HG02870 (cell line): ENCODE measurements around the gene ADRA2A.

ENCODE experiments used
- ATAC-seq: cut with Tn5 transposase; IDR thresholded peaks from one replicate; pipeline ENCODE4 v1.9.1; 2021; ENCODE audit warnings: mild to moderate bottlenecking, moderate library complexity; ENCODE audit not compliant: unreplicated experiment

The ADRA2A gene

GRCh38 chr10:111083222-111084095, 6.6 kb downstream of the ADRA2A start:
- ATAC-seq, result no peak

DNA sequence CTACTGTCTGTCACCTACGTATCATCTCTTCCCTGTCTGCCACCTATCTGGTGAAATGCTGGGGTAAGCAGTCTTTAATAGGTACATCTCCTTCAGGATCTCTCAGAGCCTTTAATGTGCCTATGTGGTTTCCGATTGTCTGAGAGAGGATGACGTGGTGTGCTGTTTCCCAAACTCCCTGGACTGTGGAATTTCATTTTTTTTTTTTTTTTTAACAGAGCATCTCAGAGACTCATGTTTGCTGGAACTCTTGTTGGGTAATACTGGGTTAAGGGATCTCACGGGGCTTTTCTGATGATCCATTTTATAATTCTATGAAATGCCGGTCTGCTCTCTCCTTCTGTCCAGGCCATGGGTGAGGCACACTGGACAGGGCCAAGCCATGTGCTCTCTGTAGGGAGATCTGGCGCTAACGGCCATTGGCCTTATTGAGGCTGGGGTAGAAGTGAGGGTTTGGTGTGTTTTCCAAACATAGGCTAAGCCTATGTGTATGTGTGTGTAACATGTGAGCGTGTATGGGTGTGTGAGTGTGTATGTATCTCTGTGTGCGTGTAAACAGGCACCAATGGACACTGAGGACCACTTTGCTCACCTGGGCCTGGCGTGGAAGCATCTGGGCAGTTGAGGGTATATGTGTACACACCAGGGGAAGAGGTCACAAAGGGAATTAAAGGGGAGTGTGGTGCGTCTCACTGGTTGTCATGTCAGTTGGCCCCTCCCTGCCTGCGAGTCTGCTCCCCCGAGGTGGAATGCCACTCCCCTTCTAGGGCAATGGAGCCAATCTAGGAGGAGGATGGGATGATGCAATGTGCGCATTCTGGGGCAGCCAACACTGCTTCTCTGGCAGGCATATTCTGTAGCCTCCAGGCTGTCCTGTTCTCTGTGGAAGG, 7.8 kb downstream of the ADRA2A start:
- ATAC-seq, result no peak

DNA sequence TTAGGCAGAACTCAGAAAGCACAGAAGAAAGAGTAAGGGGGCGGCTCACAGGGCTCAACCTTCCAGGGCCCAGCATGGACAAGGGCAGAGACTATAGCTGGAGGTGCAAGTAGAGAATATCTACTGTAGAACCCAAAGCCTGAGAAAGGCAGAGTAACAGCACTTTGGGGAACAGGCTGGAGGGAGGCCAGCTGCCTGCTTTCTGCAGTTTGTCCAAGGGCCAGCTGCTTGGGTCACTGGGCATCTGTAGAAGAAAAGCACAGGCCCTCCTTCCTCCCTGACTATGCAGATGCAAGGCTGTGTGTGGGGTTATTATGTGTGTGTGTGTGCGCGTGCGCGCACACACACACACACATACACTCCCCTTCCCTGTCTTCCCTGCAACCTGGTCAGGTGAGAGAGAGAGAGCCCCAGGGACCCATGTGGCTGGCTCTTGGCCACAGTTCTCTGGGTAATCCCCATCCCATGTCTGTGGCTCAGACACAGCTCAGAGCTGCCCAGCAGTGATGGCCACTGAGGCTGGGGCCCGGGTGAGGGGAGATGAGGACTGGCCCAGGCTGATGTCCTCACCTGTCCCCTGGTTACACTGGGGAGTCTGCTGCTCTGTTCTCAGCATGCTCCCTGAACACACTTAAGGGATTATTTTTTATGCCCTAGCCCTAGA, 9.0 kb downstream of the ADRA2A start:
- ATAC-seq, result no peak

DNA sequence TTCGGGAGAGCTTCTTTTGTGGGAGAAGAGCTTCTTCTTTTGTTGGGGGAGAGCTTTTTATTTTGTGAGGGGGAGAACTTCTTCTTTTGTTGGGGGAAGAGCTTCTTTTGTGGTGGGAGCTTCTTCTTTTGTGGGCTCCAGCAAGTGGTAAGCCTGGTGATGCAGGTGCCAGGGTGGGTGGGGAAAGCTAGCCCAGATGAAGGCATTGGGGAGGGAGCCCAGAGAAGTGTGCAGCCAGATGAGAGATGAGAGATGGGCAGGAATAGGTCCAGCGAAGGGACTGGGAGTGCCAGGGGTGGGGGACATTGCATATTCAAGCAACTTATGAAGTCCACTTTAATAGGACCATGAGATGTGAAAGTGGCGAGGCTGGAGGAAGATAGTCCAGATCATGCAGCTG, 9.7 kb downstream of the ADRA2A start:
- no peak for ATAC-seq

DNA sequence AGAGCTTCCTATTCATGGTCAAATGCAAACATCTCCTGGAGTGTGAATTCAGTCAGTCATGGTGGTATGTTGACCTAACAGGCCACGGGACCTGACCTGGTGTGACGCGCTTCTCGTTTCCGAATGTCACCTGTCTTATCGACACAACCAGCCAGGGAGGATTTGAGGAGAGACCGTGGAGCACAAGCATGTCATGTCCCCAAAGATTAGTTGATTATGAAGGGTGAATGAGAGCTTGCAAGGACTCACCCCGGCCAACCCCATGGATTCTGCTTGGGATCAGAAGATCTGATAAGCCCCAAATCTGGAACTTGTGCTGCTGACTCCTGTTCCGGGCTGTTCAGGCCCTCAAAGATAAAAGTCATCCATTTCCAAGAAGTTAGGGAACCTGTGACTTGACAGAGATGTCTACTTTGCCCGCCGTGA, 10.5 kb downstream of the ADRA2A start:
- no peak for ATAC-seq

- no peak for ATAC-seq
Observed at GRCh38 chr10:111087968-111088505, 11.2 kb downstream of the ADRA2A start.

GRCh38 chr10:111089293-111089692, 12.5 kb downstream of the ADRA2A start:
- no peak for ATAC-seq

- no peak for ATAC-seq
Observed at GRCh38 chr10:111091833-111092232, 15.0 kb downstream of the ADRA2A start.

DNA sequence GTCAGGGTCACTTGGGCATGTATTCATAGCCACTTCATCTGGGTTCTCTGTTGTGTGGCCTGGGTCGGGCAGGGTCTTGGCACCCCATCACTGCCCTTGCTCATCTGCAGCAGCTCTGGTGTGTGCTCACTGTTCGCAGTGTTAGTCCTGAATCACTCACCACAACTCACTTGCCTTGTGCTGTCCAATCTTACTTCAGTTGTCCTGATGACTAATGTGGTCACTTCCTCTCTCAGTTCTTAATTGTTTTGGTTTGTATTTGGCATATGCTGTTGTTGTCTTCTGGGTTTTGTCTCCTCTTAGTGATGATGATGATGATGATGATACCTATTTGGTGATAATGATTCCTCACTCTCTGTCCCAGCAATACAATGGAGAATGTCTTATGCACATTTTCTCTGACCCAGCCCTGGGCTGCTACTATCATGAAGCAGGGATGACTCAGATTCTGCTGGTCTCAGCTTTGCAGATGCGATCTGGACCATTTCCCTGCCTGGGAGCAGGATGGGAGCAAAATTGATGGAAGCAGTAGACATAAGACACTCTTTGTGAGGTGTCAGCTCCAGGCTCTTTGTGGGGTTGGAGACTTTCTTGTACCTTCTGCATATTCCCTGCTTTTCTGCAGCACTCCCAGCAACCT, 17.0 kb downstream of the ADRA2A start:
- no peak for ATAC-seq

GRCh38 chr10:111098679-111099437, 22.0 kb downstream of the ADRA2A start:
- ATAC-seq, result no peak

DNA sequence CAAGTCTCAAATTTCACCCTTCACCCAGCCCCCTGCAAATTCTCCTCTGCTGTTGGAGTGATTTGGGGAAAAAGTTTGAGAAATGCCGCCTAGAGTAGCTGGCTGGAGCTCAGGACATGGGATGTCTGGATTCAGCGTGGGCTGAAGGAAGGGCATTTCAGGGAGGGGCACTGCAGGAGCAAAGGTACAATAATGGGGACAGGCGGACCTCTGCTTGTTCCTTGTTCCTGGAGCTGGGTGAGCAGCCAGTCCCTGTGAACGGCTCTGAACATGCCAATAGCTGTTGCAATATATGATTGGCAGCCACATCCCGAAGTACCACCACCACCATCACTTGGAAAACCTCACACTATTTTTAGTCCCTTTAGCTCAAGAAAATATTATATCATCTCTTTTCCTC, 23.4 kb downstream of the ADRA2A start:
- ATAC-seq, result no peak

- ATAC-seq, result no peak
Observed at GRCh38 chr10:111101796-111102195, 25.0 kb downstream of the ADRA2A start.

DNA sequence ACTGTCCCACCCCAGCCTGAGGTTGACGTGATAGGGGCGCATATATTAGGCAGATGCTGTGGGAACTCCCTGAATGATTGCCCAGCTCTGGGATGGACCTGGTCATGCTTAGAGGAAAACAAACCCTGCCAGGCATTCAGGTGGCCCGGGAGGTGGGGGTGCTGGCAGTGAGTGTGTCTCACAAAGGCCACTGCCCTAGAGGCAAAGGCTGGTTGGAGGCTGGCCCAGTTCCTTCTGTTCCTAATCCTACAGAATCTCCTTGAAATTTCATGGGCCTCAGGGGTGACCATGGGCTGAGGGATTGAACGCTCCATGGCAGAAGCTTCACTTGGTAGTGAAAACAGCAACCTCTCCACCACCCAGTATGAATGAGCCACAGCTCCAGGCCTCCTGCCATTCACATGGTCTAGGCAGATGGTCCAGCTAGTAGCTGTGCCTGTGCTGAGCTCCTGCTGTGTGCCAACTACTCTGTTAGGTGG, 25.6 kb downstream of the ADRA2A start:
- ATAC-seq, result no peak

DNA sequence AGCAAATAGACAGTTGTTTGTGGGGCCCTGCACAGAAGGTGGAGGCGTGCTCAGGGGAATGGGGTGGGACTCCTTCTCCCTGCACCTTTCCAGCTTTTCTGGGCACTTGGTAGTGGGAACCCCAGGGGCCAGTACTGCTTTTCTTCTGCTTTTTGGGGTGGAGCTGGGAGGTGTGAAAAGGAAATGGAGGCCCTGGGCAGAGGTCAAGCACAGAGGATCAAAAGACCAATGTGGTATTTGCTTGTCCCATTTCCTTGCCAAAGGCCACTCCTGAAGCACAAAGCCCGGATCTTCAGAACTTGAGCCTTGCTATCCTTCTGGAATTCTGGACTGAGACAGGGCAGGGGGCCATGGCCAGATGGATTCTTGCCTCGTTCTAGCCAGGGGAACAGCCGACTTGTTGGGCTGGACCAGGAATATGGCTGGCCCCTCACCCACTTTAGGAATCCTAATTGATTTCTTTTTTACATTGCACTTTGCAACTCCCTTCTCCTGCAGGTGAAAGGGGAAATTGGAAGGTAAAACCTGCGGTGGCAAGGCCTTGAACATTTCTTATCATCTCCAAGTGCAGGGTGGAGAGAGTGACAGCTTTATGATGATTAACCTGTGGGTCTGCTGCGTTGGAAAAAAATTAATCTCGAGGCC, 26.5 kb downstream of the ADRA2A start:
- no peak for ATAC-seq

GRCh38 chr10:111104811-111105210, 28.0 kb downstream of the ADRA2A start:
- ATAC-seq, result no peak

- ATAC-seq, result no peak
Observed at GRCh38 chr10:111106081-111106480, 29.3 kb downstream of the ADRA2A start.

- ATAC-seq, result no peak
Observed at GRCh38 chr10:111107023-111107422, 30.2 kb downstream of the ADRA2A start.

DNA sequence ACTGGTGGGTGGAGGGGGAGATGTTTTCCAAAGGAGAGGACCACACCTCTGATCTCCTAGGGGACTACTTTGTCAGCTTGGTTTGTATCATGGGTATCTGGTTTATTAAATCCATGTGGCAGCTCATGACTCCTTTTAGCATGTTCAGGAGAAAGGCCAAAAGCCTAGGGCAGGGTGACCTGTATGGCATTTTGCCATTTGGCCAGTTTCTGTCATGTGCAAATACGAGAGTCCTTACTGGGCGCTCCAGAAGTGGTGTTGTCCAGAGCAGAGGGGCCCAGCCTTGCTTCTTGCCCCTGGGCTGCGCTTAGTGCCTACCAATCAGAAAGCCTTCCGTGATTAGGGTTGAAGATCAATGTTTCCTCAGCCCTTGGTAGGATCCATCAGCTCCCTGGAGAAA, 31.0 kb downstream of the ADRA2A start:
- ATAC-seq, result no peak

GRCh38 chr10:111108441-111108840, 31.6 kb downstream of the ADRA2A start:
- ATAC-seq, result no peak
